OCI-LY7 (cell line): ENCODE data around the gene HEATR5B. TPM values are rescaled to one million over a fixed set of nuclear protein-coding genes. Genes with fewer than 3 reads are reported as not detected.

Experiments
- BruUV-seq: library from RNA; stranded (reverse); fragments of 400-500 nt; replicated peaks from 2 replicates; lab custom pipeline; 2021; lab: Mats Ljungman, UMichigan
- CTCF ChIA-PET: fragments of 300-600 bp; sonication (Branson Sonifier 250); formaldehyde crosslinking; loops from one replicate; lab custom pipeline; 2022; ENCODE audit warnings: antibody characterized with exemption; ENCODE audit not compliant: unreplicated experiment; lab: Charles Lee
- POLR2A ChIA-PET: fragments of 300-600 bp; sonication (Branson Sonifier 250); formaldehyde crosslinking; loops from one replicate; lab custom pipeline; 2022; ENCODE audit warnings: antibody characterized with exemption; lab: Charles Lee
- DNase-seq: peaks from one replicate; pipeline ENCODE4 v3.0.0-alpha.2; 2015; ENCODE audit warnings: low spot score
- H2AFZ ChIP-seq: fragments of 200-600 bp; sonication (generic), shearing (Covaris generic); 2 replicates; pipeline ENCODE4 v1.6.1; 2014; ENCODE audit warnings: mild to moderate bottlenecking, antibody characterized with exemption, low read length, moderate library complexity
- H3K27ac ChIP-seq: fragments of 200-600 bp; sonication (generic); 2 replicates; pipeline ENCODE4 v1.5.1; 2014; ENCODE audit warnings: mixed run types, low read depth, mild to moderate bottlenecking, moderate library complexity, low read length, inconsistent platforms; ENCODE audit not compliant: poor library complexity, severe bottlenecking
- H3K36me3 ChIP-seq: fragments of 200-600 bp; sonication (generic); 2 replicates; pipeline ENCODE4 v1.6.1; 2014; ENCODE audit warnings: mild to moderate bottlenecking, antibody characterized with exemption, low read length, moderate library complexity, mixed read lengths; ENCODE audit not compliant: insufficient read depth
- H3K4me1 ChIP-seq: fragments of 200-600 bp; sonication (generic); 2 replicates; pipeline ENCODE4 v1.5.1; 2014; ENCODE audit warnings: mild to moderate bottlenecking, low read length; ENCODE audit not compliant: insufficient read depth, poor library complexity, severe bottlenecking
- H3K4me2 ChIP-seq: fragments of 200-600 bp; sonication (generic); 2 replicates; pipeline ENCODE4 v1.6.1; 2014; ENCODE audit warnings: mild to moderate bottlenecking, low read length
- H3K4me3 ChIP-seq: fragments of 200-600 bp; sonication (generic); 2 replicates; pipeline ENCODE4 v1.5.1; 2014; ENCODE audit warnings: mild to moderate bottlenecking, low read depth, low read length; ENCODE audit not compliant: poor library complexity, severe bottlenecking
- H3K79me2 ChIP-seq: fragments of 200-600 bp; sonication (generic); 2 replicates; pipeline ENCODE4 v1.6.1; 2016; ENCODE audit warnings: low read depth, mild to moderate bottlenecking, low read length, moderate library complexity, mixed read lengths; ENCODE audit not compliant: insufficient read depth
- H3K9me2 ChIP-seq: fragments of 200-600 bp; sonication (generic); 2 replicates; pipeline ENCODE4 v1.6.1; 2016; ENCODE audit warnings: mild to moderate bottlenecking, low read length, mixed read lengths; ENCODE audit not compliant: insufficient read depth
- H3K9me3 ChIP-seq: fragments of 200-600 bp; sonication (generic); 2 replicates; pipeline ENCODE4 v1.6.1; 2014; ENCODE audit warnings: mild to moderate bottlenecking, mixed run types, low read length, mixed read lengths
- H4K20me1 ChIP-seq: fragments of 200-600 bp; sonication (generic); 2 replicates; pipeline ENCODE4 v1.6.1; 2014; ENCODE audit warnings: mild to moderate bottlenecking, antibody characterized with exemption, low read length, moderate library complexity, mixed read lengths; ENCODE audit not compliant: insufficient read depth
- CTCF ChIP-seq: fragments of 200-600 bp; sonication (generic); conservative IDR thresholded peaks from 2 replicates; pipeline ENCODE4 v1.5.1; 2014; ENCODE audit warnings: mild to moderate bottlenecking, antibody characterized with exemption, low read length, moderate library complexity, mixed read lengths
- EZH2phosphoT487 ChIP-seq: fragments of 200-600 bp; sonication (generic); IDR thresholded peaks from 2 replicates; pipeline ENCODE4 v1.6.1; 2018; ENCODE audit warnings: low read depth, borderline replicate concordance, mild to moderate bottlenecking, mixed run types, antibody characterized with exemption, low read length, moderate library complexity, mixed read lengths
- intact Hi-C: fragments of 100-400 bp; cut with micrococcal nuclease; formaldehyde crosslinking; loops from one replicate; pipeline ENCODE4 v1.10.0; 2022; ENCODE audit not compliant: unreplicated experiment
- total RNA-seq, 2 experiments: library from RNA; depleted of rRNA in 1 of 2; stranded (reverse); fragments of >200 nt in 1 of 2; shearing (Covaris generic) in 1 of 2; gene quantifications; 2 replicates each; pipeline ENCODE4 v1.2.3, GENCODE V29; 2014 to 2022

HEATR5B gene
- total RNA-seq, 2 experiments from 2014 or later = 23.8 to 34.5 TPM

- Histone ChIP-seq H3K9me3 (no peaks in the 10 kb centered on the region), H3K4me3 (no peak overlapping the region), H3K9me2 (no peaks in the 10 kb centered on the region), H2AFZ (no peak overlapping the region), H3K36me3 (peaks cover 89% of the 10 kb centered on the region), H3K4me2 (no peak overlapping the region), H3K4me1 (no peaks in the 10 kb centered on the region), H4K20me1 (no peaks in the 10 kb centered on the region), H3K27ac (no peak overlapping the region), H3K79me2 (no peaks in the 10 kb centered on the region)
- TSS peak; percentile 25 for BruUV-seq
- TF ChIP-seq CTCF (no peak), EZH2phosphoT487 (no peak)
- POLR2A ChIA-PET = interaction anchor here (0.6 kb wide), 2 partner anchors 17 to 56 kb away, joined by 3 to 5 read pairs; no protein-coding TSS in a partner anchor
- intact Hi-C loops = no loop called here
- DNase-seq = no peak
- CTCF ChIA-PET = no interaction called here
These were observed 24.3 kb downstream of the HEATR5B start for GRCh38 chr2:37059841-37060240.

DNA sequence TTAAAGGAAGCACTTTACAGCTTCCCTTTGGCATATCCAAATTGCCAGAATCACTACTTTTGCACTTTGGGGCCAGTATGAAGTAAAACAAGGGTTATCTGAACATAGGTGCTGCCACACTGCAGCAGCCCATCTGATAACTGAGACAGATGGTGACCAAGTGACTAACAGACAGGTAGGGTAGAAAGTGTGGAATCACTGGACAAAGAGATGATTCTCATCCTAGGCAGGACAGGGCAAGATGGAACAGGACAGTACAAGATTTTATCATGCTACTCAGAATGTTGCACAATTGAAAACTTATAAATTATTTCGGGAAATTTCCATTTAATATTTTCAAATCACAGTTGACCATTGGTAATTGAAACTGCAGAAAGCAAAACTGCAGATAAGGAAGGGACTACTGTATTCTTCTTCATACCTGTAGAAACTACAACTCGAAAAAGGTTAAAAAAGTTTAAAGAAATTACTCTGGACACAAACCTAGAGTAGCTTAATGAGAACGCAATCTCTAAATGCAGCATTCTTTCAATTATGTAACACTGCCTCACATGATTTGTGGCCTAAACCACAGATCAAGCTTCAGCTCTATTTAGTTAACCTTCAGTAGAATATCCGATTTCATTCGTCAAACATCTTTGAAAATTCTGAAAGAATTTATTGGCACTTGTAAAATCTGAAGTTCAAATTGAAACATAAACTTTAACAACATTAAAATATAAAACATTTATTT lies 31.4 kb downstream of the HEATR5B start:
- no TSS peak for BruUV-seq
- H3K4me2 ChIP-seq = no peak overlapping the region
- peaks cover 59% of the 10 kb centered on the region for H3K36me3 ChIP-seq
- ChIA-PET POLR2A (interaction anchor here (0.6 to 2.4 kb wide), 7 partner anchors 8 to 210 kb away, joined by 3 to 12 read pairs (median 4); no protein-coding TSS in a partner anchor), CTCF (no interaction called here)
- no peak for TF ChIP-seq CTCF
- no peak for TF ChIP-seq EZH2phosphoT487
- H2AFZ ChIP-seq = no peak overlapping the region
- H3K4me1 ChIP-seq = no peaks in the 10 kb centered on the region
- intact Hi-C loops = no loop called here
- H3K9me2 ChIP-seq = no peaks in the 10 kb centered on the region
- no peaks in the 10 kb centered on the region for H3K9me3 ChIP-seq
- H3K27ac ChIP-seq = no peak overlapping the region
- no peak overlapping the region for H3K4me3 ChIP-seq
- H4K20me1 ChIP-seq = no peaks in the 10 kb centered on the region
- no peaks in the 10 kb centered on the region for H3K79me2 ChIP-seq
- DNase-seq = no peak

DNA sequence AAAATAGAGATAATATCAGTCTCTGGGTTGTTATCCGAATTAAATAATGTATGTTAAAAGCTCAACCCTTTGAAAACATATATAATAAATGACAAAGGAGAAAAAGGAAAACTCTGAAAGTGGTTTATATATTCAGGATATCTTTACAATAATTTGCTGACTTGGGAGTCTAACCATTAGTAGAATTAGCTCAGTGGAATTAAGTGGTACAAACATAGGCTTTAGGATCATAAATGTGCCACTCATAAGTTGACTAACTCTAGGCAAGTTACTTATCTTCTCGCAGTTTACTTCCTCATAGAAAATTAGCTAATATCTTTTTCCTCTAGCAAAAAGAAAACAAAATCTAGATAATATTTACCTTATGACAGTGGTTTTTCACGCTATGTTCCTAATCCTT lies 44.6 kb downstream of the HEATR5B start:
- intact Hi-C loops = no loop called here
- no TSS peak for BruUV-seq
- CTCF ChIA-PET = no interaction called here

More for the DNA sequence above, 44.6 kb downstream of the HEATR5B start:
- H3K4me1 ChIP-seq = no peaks in the 10 kb centered on the region
- H4K20me1 ChIP-seq = no peaks in the 10 kb centered on the region
- H2AFZ ChIP-seq = no peak overlapping the region
- no peaks in the 10 kb centered on the region for H3K9me3 ChIP-seq
- H3K4me3 ChIP-seq = no peak overlapping the region
- POLR2A ChIA-PET = no interaction called here
- peaks cover 49% of the 10 kb centered on the region for H3K36me3 ChIP-seq
- H3K27ac ChIP-seq = no peak overlapping the region
- TF ChIP-seq EZH2phosphoT487 (no peak), CTCF (no peak)
- DNase-seq = no peak
- no peaks in the 10 kb centered on the region for H3K79me2 ChIP-seq
- no peak overlapping the region for H3K4me2 ChIP-seq
- no peaks in the 10 kb centered on the region for H3K9me2 ChIP-seq
